ENCODE data around the gene HACL1.

- TF ChIP-seq CTCF (IDR thresholded peaks at IDR 0.05) = no peak
- TF ChIP-seq POLR2A (IDR thresholded peaks at IDR 0.05) = no peak
These were observed 29.2 kb downstream of the HACL1 start for GRCh38 chr3:15572138-15572537.
